ENCODE measurements around the gene ST3GAL3.

ST3GAL3 gene

DNA sequence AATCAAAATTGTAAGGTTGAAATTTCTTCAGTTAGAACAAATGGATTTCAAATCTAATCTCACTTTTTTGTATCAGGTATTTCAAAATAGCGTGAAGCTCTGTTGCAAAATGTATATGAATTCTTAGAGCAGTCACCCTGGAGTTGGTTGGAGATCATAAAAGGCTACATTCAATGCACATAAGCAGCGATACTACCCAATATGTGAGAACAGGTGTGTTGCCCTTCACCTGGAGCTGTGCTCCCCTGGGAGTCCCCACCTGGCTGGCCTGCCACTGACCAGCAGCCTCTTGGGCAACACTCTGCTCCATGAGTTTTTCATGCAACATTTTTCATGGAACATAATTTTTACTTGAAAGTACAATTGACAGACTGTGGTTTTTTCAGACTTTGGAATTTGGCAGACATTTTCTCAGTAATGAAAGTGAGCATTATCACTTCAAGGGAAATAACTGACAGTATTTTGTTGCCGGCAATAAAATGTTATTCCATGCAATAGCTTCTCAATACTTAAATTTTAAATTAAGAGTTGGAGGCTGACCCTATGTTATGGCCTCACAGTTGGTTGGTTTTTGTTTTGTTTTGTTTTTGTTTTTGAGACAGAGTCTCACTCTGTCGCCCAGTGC is 95.1 kb downstream of the ST3GAL3 start:
- Histone ChIP-seq H3K36me3 (ENCODE audit: insufficient read depth, low read length) (peaks cover 15% of the 10 kb centered on the region), H3K79me2 (ENCODE audit: insufficient read depth, low read length) (no peaks in the 10 kb centered on the region), H3K27me3 (ENCODE audit: insufficient read depth, low read length, poor library complexity) (no peaks in the 10 kb centered on the region), H3K9ac (ENCODE audit: low read depth, low read length) (no peak overlapping the region), H4K20me1 (ENCODE audit: insufficient read depth, low read length) (no peaks in the 10 kb centered on the region; the same call in 1 of the 2 replicates), H3K27ac (ENCODE audit: low read length) (no peak overlapping the region), H3K9me3 (ENCODE audit: insufficient read depth, low read length, severe bottlenecking) (no peaks in the 10 kb centered on the region), H3K4me1 (ENCODE audit: insufficient read depth, low read length) (no peaks in the 10 kb centered on the region), H3K4me2 (ENCODE audit: insufficient read depth, low read length) (no peak overlapping the region), H2AFZ (ENCODE audit: low read depth, low read length) (no peak overlapping the region), H3K4me3 (ENCODE audit: low read depth in 1 of 2, low read length in 2 of 2) (no peak overlapping the region)
- no peak for DNase-seq
- ATAC-seq (ENCODE audit: insufficient read depth, low read depth), result no peak
- TF ChIP-seq, protein P1, sequence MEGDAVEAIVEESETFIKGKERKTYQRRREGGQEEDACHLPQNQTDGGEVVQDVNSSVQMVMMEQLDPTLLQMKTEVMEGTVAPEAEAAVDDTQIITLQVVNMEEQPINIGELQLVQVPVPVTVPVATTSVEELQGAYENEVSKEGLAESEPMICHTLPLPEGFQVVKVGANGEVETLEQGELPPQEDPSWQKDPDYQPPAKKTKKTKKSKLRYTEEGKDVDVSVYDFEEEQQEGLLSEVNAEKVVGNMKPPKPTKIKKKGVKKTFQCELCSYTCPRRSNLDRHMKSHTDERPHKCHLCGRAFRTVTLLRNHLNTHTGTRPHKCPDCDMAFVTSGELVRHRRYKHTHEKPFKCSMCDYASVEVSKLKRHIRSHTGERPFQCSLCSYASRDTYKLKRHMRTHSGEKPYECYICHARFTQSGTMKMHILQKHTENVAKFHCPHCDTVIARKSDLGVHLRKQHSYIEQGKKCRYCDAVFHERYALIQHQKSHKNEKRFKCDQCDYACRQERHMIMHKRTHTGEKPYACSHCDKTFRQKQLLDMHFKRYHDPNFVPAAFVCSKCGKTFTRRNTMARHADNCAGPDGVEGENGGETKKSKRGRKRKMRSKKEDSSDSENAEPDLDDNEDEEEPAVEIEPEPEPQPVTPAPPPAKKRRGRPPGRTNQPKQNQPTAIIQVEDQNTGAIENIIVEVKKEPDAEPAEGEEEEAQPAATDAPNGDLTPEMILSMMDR (IDR thresholded peaks at IDR 0.05; ENCODE audit: borderline replicate concordance, extremely low read depth, low read length, poor library complexity, severe bottlenecking), result no peak
- no peak for TF ChIP-seq EZH2 (IDR thresholded peaks at IDR 0.05; ENCODE audit: borderline replicate concordance, low read depth, low read length, severe bottlenecking)

DNA sequence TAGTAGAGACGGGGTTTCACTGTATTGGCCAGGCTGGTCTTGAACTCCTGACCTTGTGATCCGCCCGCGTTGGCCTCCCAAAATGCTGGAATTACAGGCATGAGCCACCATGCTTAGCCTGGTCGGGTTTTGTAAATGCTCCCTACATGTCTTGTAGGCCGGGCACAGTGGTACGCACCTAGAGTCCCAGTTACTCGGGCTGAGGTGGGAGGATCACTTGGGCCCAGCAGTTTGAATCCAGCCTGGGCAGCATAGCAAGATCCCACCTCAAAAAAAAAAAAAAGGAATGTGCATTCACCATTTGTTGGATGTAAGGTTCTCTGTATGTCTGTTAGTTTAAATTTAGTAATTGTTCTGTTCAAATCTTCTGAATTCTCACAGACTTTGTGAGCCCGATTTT is 95.8 kb downstream of the ST3GAL3 start:
- no peak overlapping the region for H3K4me3 ChIP-seq (ENCODE audit: low read depth in 1 of 2, low read length in 2 of 2)
- H4K20me1 ChIP-seq (ENCODE audit: insufficient read depth, low read length), result no peaks in the 10 kb centered on the region; the same call in 1 of the 2 replicates
- H3K79me2 ChIP-seq (ENCODE audit: insufficient read depth, low read length), result no peaks in the 10 kb centered on the region
- H3K9ac ChIP-seq (ENCODE audit: low read depth, low read length), result no peak overlapping the region
- H3K4me1 ChIP-seq (ENCODE audit: insufficient read depth, low read length), result no peaks in the 10 kb centered on the region
- H3K36me3 ChIP-seq (ENCODE audit: insufficient read depth, low read length), result peaks cover 15% of the 10 kb centered on the region
- no peaks in the 10 kb centered on the region for H3K27me3 ChIP-seq (ENCODE audit: insufficient read depth, low read length, poor library complexity)
- TF ChIP-seq, protein P1 (IDR thresholded peaks at IDR 0.05; ENCODE audit: borderline replicate concordance, extremely low read depth, low read length, poor library complexity, severe bottlenecking), result no peak
- TF ChIP-seq EZH2 (IDR thresholded peaks at IDR 0.05; ENCODE audit: borderline replicate concordance, low read depth, low read length, severe bottlenecking), result no peak
- no peak for ATAC-seq (ENCODE audit: insufficient read depth, low read depth)
- no peaks in the 10 kb centered on the region for H3K9me3 ChIP-seq (ENCODE audit: insufficient read depth, low read length, severe bottlenecking)
- no peak overlapping the region for H3K27ac ChIP-seq (ENCODE audit: low read length)
- DNase-seq, result no peak
- no peak overlapping the region for H2AFZ ChIP-seq (ENCODE audit: low read depth, low read length)
- no peak overlapping the region for H3K4me2 ChIP-seq (ENCODE audit: insufficient read depth, low read length)

DNA sequence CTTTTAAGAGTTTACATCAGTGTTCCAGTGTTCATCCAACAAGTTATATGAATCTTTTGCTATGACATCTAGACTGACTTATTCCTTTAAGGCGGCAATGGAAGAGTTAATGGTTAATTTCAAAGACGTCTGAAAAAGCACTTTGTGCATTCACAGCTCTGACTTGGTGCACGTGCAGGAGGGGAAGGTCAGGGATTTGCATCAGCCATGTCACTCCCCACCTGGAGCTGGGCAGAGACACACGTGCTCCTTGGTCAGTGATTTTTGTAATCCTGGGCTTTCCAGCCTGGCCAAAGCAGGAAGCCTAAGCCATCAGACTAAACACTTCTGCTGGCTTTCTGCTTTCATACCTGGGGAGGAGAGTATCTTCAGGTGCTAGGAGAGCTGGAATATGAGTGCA is 96.3 kb downstream of the ST3GAL3 start:
- no peaks in the 10 kb centered on the region for H3K27me3 ChIP-seq (ENCODE audit: insufficient read depth, low read length, poor library complexity)
- TF ChIP-seq, protein P1 (IDR thresholded peaks at IDR 0.05; ENCODE audit: borderline replicate concordance, extremely low read depth, low read length, poor library complexity, severe bottlenecking), result no peak
- no peak for TF ChIP-seq EZH2 (IDR thresholded peaks at IDR 0.05; ENCODE audit: borderline replicate concordance, low read depth, low read length, severe bottlenecking)
- H3K36me3 ChIP-seq (ENCODE audit: insufficient read depth, low read length), result peaks cover 15% of the 10 kb centered on the region
- DNase-seq (no peak), ATAC-seq (ENCODE audit: insufficient read depth, low read depth) (no peak)
- no peaks in the 10 kb centered on the region for H3K4me1 ChIP-seq (ENCODE audit: insufficient read depth, low read length)
- no peaks in the 10 kb centered on the region for H3K79me2 ChIP-seq (ENCODE audit: insufficient read depth, low read length)
- no peak overlapping the region for H3K9ac ChIP-seq (ENCODE audit: low read depth, low read length)
- H3K27ac ChIP-seq (ENCODE audit: low read length), result no peak overlapping the region
- no peak overlapping the region for H3K4me3 ChIP-seq (ENCODE audit: low read depth in 1 of 2, low read length in 2 of 2)
- peaks cover 3% of the 10 kb centered on the region for H3K9me3 ChIP-seq (ENCODE audit: insufficient read depth, low read length, severe bottlenecking)
- H3K4me2 ChIP-seq (ENCODE audit: insufficient read depth, low read length), result no peak overlapping the region
- no peaks in the 10 kb centered on the region; the same call in 1 of the 2 replicates for H4K20me1 ChIP-seq (ENCODE audit: insufficient read depth, low read length)
- H2AFZ ChIP-seq (ENCODE audit: low read depth, low read length), result no peak overlapping the region

Measured in DND-41 (cell line).